Germinal center (tissue), 1 donor: ENCODE data around the gene TBC1D10A.

ENCODE experiments used
- DNase-seq: peaks from one replicate; pipeline ENCODE4 v3.0.0; 2012; ENCODE audit warnings: mixed read lengths, low spot score

TBC1D10A gene

DNA sequence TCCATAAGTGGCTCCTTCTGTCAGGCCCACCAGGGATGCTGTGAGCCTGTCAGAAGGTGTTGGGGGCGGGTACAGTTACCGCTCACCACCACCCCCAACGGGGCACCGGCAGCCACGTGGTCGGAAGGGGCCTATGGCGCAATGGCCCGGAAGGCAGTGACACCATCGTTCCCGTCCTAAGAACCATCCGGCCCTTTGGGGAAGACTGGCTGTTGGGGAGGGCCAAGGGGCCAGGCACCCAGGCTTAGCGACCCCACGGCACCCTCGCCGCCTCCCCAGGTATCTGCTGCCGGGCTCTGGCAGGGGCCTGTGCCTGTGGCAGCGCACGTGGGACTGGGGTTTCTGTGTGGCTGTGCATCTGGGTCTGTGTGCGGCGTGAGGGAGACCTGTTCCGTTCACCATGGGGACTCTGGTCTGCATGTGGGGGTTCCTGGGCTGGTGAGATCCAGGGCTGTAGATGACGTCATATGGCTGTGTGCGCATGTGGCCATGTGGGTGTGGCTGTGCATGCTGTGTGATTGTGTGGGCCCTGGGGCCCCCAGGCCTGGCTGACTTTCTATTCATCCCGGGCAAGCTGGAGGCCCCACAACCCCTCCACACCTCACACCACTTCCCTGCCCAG lies 60.8 kb downstream of the TBC1D10A start:
- peak; percentile 86 for DNase-seq

DNA sequence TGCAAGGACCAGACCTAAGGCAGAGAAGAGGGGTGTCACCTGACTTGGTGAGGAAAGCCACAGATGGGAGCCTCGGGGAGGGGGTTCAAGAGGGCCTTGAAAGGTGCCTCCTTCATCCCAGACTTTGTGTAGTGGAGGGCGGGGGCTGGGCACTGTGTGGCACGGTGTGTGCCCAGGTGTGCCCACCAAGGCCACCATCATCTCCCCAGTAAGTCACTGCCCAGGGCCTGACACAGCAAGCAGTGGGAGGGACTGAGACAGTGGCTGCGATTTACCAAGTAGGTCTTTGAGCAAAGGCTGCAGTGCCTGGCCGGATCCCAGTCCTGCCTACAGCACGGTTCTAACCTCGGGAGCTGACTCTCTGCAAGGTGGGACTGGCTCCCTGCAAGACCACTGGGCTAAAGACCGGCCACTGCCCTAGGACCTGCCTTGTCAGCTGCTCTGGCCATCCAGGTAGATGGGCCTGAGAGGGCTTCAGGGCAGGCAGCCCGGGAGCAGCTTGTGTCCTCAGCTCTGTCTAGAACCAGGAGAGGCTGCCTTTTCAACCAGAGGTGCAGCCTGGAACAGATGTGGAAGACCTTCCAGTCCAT lies 61.5 kb downstream of the TBC1D10A start:
- DNase-seq: no peak

DNA sequence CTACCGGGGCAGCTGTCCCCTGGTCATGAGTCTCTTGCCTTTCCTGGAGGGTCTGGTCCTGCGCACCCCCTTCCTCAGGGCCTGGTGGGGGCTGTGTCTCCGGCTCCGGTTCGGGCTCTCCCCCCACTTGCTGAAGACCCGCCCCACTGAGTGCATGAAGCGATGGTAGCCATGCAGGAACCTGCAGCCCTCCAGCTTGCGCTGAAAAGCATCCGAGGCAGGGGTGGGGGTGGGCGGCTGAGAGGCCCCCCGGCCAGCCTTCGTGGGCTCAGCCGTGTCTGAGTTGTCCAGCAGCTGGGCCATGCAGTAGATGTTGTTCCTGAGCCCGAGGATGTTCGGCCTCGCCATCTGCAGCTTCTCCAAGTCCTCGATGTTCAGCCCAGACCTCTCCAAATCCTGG lies 62.9 kb downstream of the TBC1D10A start:
- DNase-seq: no peak

DNA sequence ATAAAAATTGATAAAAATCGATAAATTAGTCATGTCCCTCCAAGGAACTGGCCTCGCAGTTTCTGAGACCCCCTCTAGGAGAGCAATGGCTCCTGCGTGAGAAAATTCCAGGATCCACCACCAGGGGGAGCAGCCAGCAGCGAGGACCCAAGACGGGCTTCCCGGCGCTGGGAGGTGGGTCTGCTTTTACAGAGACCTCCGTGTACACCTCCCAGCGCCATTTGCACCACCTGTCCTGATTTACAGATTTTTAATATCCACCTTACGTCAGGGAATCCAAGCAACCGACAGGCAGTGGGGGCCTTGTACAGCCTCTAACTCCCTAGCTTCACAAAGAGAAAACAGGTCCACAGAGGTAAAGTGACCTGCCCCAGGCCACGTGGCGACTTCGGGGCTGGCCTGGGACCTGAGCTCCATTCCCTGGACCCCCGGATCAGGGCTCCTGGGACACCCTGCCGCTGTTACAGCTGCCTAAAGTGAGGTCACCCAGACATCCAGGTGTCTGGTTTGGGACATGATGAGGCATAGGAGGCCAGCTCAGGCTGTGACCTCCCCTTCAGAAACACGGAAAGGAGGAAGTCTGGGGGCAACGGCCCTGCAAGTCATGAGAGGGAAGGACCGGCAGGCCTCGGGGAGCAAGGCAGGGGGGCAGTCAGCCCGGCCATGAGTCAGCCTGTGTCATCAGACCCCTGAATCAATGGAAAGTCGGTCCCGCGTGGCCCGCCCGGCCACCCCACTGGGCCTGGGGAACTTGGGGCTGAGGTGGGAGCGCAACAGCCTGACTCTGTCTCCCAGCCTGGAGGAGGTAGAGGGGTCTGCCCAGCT lies 63.6 kb downstream of the TBC1D10A start:
- peak; percentile 74 for DNase-seq

DNA sequence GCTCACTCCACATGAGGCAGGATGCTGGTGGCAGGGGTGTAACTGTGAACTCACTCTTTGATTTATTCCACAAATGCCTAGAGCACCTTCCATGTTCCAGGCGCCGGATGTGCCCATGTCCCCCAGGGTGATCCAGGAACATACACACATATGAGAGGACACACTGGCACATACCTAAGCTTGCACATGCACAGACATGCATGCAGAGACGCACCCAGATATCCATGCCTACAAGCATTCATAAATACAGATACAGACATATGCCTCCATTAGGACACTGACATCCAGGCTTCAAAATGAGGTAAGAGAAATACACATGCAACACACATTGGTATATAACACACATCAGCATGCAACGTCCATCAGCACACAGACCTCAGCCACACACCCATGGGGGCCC lies 64.6 kb downstream of the TBC1D10A start:
- DNase-seq: no peak

DNA sequence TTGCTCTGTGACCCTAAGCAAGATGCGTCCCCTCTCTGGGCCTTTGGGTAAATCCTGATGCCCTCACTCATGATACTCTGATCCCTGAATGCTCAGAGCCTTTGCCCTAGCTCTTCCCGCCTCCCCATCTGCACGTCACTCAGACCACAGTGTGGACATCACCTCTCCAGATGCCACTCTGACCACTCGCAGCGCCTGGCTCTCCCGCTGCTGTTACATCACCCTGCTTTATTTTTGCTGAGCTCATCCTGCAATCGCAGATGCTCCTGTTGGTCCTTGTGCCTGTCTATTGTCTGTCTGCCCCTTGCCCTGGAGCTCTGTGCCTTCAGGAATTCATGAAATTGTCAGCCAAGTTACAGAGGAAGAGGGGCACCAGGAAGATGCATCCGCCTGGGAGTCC lies 65.6 kb downstream of the TBC1D10A start:
- no peak for DNase-seq

DNA sequence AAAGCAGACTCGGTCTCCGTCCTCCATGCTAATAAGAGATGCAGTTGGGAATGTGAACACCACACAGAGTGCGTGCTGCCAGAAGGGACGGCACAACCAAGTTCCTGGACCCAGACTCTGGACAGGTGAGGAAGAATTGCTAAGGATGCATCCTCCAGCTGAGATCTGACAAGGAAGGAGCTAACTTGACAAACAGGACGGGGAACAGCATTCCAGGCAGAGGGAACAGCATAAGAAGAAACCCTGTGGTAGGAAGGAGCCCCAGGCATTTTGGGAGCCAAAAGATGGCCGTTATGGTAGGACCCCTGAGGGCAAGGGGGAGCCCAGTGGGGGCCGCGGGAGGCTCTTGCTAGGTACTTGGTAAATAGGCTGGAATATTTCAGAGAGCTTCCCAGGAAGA lies 66.1 kb downstream of the TBC1D10A start:
- DNase-seq: no peak

DNA sequence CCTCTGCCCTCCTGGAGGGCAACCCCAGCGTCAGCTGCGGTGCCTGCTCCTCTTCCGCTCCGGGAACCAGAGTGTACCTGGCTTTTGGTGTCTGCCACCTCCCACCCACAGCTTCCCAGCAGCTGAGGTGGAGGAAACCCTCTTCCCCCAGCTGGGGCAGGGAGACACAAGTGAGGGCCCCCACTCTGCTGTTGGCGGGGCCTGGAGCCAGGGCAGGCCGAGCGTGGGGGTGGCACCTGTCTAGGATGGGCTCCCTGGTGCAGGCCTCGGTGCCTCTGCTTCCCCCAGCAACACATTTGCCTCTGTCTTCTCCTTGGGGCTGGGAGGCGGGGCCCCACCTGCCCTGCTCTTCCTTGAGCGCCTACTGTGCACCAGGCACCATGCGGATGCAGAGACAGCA lies 66.5 kb downstream of the TBC1D10A start:
- DNase-seq: no peak

DNA sequence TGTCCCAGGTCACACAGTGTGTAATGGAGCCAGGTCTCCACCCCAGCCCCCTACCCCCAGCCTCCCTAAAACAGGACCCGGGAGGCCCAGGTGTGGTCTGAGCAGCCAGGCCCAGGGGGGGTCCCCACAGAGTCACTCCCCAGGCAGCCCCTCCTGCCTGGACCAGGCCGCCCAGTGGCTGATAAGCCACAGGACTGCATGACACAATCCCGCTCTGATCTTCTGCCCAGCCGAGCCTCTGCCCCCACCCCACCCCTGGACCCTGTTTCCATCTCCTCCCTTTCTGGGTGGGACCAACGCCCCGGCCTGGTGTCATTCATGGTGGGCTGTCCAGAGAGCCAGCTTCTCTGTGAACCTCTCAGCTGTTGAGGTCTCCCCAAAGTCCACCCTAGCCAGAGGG lies 72.4 kb downstream of the TBC1D10A start:
- DNase-seq: no peak

DNA sequence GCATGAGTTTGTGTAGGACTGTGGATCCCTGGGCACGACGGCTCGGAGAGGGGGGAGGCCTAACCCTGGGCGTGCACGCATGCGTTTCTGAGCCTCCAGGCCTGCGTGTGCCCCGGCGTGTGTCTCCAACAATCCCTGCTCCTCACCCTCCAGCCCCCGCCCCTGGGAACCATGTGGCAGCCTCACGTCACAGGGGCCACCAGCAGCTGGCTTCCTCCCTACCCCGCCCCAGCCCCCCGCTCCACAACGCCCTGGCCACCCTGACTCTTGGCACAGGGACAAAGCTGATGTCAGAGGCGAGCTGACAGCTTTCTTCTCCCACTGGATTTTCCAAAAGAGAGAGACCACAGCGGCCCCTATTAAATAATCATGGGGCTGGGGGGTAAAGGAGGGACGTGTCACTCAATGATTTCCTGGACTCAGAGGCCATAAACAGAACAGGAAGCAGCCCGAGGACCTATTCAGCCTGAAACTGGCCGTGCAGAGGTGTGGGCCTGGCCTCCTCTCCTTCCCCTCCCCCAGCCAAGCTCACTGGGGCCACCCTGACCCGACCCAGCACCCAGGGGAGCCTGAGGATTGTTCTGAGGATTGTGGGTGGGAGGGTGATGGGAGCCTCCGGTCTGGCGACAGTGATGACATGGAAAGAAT lies 73.4 kb downstream of the TBC1D10A start:
- no peak for DNase-seq

DNA sequence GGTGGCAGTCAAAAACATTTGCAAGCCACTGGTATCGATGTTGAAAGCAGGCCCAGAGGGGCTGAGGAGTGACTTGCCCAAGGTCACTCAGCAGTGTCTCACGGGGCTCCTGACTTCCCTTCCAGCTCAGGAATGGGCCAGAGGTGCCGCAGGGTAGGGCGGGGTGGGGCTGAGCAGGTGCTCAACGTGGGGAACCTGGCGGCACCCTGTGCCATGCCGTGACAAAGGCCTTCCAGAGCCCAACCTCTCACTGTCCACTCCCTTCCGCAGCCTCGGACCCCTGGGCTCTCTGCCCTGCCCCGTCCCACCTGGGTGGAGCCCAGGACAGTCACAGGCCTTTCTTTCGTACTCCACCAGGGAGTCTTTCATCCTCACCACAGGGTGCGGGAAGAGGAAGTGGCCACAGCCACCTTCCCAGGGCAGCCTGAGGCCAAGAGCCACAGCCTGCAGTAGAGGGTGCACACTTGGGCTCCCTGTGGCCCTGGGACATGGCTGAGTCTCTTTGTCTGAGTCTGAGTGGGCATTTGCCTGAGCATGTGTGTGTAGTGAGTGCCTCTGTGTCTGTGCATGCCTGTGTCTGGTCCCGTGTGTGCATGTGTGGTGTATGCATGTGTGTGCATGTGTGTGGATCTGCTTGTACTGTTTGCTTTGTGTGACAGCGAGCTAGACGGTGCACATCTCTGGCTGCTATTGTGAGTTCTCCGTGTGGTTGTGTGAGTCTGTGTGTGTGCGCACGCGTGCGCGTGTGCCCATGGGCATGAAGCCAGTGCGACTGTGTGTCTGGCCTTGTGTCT lies 74.1 kb downstream of the TBC1D10A start:
- no peak for DNase-seq

DNA sequence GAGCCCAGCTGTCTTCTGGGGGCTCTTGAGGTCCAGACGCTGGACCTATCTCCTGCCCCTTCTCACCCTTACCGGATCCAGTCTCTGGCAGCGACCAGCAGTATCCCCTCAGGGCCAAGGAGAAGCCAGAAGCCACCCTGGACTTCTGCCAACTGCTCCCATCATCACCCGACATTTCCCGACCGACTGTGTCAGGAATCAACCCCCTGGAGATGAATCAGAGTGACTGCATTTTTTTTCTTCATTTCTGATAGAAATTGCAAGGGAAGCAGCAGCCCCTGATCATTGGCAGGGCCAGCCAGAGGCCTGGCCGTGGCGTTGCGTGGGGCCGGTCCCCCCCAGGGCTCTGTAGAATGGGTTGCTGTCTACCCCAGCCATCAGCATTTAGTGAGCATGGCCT lies 75.0 kb downstream of the TBC1D10A start:
- DNase-seq: no peak

DNA sequence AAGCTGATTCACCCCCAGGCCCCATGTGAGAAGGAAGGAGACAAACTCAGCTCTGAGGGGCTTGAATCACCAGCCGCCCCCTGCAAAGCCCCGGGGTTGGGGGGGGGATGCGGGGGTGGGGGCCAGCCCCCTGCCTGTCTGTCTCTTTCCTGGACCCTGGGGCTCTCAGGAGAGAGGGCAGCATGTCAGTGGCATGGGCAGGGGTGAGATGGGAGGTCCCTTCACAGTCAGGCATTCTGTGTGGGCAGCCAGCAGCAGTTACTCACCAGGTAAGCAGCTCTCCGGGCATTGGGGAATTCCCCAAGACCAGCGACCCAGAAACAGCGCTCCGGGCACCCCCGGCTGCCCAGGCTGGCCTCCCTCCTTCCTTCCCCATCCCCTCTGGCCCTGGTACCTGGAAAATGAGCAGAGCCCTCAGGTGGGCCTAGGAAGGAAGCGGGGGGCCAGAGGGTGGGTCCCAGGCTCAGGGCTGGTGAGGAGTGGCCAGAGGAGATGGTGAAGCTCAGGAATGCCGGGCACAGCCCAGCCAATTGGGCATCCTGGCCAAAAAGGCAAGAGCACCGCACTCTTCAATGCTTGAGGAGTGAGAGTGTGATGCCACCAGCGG lies 76.0 kb downstream of the TBC1D10A start:
- DNase-seq: no peak

DNA sequence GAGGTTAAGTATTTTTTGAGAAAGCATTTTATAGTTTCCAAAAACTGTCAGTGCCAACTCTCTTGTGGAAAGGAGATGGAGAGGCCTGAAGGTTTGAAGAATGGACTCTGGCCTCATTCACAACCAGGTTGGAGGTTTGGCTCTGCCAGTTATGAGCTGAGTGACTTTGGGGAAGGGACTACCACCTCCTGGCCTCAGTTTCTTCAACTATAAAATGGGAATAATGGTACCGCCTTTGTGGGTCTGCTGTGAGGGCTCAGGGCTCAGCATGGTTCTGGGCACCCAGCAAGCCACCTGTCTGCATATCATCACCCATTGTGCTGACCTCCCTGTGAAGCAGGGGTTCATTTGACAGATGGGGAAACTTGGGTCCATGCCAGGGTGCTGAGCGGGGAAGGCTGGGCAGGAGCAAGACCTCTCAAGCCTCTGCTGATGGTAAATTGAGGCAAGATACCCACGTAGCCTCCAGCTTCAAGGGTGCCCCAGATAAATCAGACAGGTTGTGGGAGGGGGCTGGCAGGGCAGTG lies 76.6 kb downstream of the TBC1D10A start:
- no peak for DNase-seq

DNA sequence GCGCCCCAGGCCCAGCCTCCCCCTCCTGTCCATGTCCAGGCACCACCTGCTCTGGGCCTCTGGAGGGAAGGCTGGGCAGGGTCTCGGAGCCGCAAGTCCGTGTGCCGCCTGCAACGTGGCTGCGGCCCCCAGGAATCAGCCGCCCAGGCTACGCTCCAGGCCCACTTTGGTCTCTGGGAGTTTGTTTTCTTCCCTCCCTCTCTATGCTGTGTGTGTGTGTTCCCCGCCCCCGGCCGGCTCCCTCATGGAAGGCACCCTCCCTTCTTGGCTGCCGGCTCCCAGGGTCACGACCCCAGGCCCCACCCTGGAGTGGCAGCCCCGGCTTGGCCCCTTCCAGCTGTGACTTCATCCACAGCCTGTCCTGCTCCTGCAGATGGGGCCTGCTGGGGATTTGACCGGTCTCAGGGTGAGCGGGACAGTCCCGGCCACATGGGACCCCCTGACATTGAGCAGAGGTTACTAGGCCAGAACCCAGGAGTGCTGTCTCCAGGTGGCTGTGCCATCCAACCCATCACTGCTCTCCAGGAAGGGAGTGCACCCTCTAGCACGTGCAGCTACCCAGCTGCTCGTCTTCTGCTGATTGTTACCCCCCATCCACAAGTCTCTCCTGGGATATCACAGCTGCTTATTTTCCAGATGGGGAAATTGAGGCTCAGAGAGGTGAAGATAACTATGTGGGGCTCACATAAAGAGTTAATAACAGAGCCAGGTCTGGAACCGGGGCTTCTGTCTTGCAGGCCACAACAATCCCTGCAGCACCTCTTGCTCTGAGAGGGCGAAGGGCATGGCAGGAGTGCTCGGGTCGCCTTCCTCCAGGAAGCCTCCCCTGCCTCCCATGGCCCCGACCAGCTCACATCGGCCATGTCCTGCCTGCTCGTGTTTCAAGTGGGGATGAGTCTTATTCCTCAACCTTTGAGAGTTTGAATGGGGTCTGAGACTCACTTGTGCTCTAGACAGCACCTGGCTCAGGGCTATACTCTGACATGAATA lies 77.4 kb downstream of the TBC1D10A start:
- DNase-seq: no peak

DNA sequence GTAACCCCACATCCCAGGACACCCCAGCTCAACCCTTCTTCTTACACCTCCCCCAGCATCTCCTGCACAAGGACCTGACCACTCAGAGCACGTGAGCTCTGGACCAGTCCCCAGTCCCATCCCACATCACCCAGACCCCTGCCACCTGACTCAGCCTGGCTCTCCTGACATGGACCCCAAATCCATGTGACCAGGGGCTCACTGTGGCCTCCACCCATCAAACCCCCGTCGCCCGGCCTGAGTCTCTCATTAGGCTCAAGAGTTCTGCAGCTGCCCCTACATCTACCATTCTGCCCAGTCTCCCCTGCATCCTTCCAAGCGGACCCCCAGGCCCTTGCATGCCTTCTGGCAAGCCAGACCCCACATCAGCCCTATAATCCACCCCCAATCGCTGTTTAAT lies 78.3 kb downstream of the TBC1D10A start:
- DNase-seq: no peak

DNA sequence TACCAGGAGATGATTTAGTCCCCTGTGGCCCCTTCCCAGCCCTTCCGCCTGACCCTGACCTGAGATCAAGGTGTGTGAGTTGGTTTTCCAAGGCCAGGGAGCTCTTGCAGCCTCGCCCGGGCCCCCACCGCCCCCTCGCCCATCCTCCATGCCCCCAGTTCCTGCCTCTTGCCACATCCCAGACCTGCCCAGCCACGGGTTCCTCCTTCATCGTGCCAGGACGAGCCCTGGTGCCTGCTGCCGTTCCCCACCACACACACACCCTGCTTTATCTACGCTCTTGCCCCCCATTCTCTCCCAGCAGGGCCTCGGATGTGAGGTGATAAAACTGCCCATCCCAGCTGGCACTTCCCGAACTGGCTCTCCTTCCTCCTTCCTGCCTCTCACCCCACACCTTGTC lies 78.8 kb downstream of the TBC1D10A start:
- no peak for DNase-seq

DNA sequence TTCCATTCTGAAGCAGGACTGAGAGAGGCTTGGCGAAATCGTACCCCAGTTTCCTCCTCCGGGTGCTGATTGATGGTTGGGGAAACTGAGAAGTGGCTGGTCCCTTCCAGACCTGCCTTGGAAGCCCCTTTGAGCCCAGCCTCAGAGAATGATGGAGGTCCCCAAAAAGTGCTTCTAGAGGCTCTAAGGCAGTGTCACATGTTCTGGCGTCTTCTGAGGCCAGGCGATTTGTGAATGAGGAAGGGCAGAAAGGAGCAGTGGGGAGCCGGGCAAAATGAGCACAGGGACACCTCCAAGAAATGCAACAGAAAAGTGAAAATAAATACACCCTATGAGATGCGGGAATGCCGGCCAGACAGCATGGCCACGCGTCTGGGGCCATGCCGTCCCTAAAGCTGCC lies 79.2 kb downstream of the TBC1D10A start:
- no peak for DNase-seq

DNA sequence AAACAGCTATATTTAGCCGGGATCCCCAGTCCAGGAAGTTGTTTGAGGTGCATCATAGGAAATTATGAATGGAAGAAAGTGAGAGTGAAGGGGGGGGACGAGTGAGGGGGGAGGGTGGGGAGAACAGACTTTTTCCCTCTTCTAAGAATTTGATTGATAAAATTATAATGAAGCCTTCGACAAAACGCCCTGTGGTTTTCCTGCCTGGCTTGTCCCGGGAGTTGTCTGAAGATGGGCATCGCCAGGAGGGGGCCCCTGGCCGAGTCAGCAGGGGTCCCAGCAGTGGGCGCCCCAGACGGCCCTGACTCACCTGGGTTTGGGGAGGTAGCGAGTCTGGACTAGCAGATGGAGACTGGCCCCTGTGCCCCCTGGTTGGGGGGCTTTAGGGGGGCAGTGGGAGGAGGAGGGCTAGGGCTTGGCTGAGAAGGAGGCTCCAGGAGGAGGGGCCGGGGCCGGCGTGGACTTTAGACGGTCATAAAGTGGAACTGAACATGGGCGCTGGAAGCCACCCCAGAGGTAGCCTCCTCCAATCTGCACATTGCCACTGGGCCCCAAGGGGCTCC lies 79.8 kb downstream of the TBC1D10A start:
- DNase-seq: no peak
